HepG2 (cell line): ENCODE measurements around the gene ABCC1.

Experiments used
- ATF6 ChIP-seq: sonication (generic); formaldehyde crosslinking; conservative IDR thresholded peaks from 2 replicates; pipeline ENCODE4 v1.4.0; 2020; ENCODE audit warnings: missing genetic modification reagents
- CBFB ChIP-seq: sonication (generic); formaldehyde crosslinking; IDR thresholded peaks from 2 replicates; pipeline ENCODE4 v1.4.0; 2020; ENCODE audit warnings: missing genetic modification reagents
- CEBPZ ChIP-seq: IDR thresholded peaks from 2 replicates; pipeline ENCODE4 v1.6.1; 2012; ENCODE audit warnings: low read length, improper control_type of control experiment
- CTCF ChIP-seq: sonication (generic); formaldehyde crosslinking; IDR thresholded peaks from 2 replicates; pipeline ENCODE4 v1.5.0; 2020; ENCODE audit warnings: mild to moderate bottlenecking, missing genetic modification reagents, moderate library complexity
- GABPA ChIP-seq, 2 experiments: IDR thresholded peaks; 2 replicates each; pipeline ENCODE4 v1.6.1; 2011 to 2016; ENCODE audit warnings: low read depth in 2 of 2, low read length in 1 of 2, missing biosample characterization in 1 of 2, missing genetic modification characterization in 1 of 2
- PHF21A ChIP-seq: sonication (generic); formaldehyde crosslinking; IDR thresholded peaks from 2 replicates; pipeline ENCODE4 v1.5.0; 2020; ENCODE audit warnings: mild to moderate bottlenecking, missing genetic modification reagents
- PRPF4 ChIP-seq: fragments of 200-400 bp; formaldehyde crosslinking; IDR thresholded peaks from 2 replicates; pipeline ENCODE4 v1.6.1; 2016; ENCODE audit warnings: low read length, low read depth; ENCODE audit not compliant: poor library complexity, severe bottlenecking
- RAD21 ChIP-seq: fragments of 450-650 bp; formaldehyde crosslinking; IDR thresholded peaks from 2 replicates; pipeline ENCODE4 v1.5.0; 2020; ENCODE audit warnings: mild to moderate bottlenecking
- SMC3 ChIP-seq: IDR thresholded peaks from 2 replicates; pipeline ENCODE4 v1.6.1; 2011; ENCODE audit warnings: low read length, improper control_type of control experiment
- ZNF672 ChIP-seq: sonication (generic); formaldehyde crosslinking; IDR thresholded peaks from 2 replicates; pipeline ENCODE4 v1.8.1; 2022; ENCODE audit warnings: missing genetic modification reagents
- ZNF749 ChIP-seq: sonication (generic); formaldehyde crosslinking; IDR thresholded peaks from 2 replicates; pipeline ENCODE4 v1.8.0; 2022; ENCODE audit warnings: mild to moderate bottlenecking, missing genetic modification reagents, moderate library complexity, borderline replicate concordance
- TF ChIP-seq, protein P1 (sequence below): sonication (generic); formaldehyde crosslinking; IDR thresholded peaks from 2 replicates; pipeline ENCODE4 v1.5.0; 2020; ENCODE audit warnings: missing genetic modification reagents
- TF ChIP-seq, protein P2 (sequence below): sonication (generic); formaldehyde crosslinking; conservative IDR thresholded peaks from 2 replicates; pipeline ENCODE4 v1.4.0; 2020; ENCODE audit warnings: missing genetic modification reagents

DNA sequence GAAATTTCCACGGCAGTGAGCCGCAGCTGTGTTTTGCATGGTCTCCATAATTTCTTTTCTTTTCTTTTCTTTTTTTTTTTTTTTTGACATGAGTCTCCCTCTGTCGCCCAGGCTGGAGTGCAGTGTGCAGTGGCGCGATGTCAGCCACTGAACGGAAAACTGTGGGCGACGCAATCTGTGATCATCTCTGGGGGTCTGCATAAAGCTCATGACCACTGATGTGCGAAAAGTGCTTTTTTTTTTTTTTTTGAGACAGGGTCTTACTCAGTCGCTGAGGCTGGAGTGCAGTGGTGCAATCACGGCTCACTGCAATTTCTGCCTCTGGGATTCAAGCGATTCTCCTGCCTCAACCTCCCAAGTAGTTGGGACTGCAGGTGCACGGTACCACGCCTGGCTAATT lies 156.2 kb downstream of the ABCC1 start:
- TF ChIP-seq ATF6 (CRISPR knock-in tag) = no peak
- TF ChIP-seq RAD21 (CRISPR knock-in tag) = no peak
- TF ChIP-seq PRPF4 = no peak
- TF ChIP-seq SMC3 = no peak
- TF ChIP-seq PHF21A (CRISPR knock-in tag) = no peak
- TF ChIP-seq, protein P1, sequence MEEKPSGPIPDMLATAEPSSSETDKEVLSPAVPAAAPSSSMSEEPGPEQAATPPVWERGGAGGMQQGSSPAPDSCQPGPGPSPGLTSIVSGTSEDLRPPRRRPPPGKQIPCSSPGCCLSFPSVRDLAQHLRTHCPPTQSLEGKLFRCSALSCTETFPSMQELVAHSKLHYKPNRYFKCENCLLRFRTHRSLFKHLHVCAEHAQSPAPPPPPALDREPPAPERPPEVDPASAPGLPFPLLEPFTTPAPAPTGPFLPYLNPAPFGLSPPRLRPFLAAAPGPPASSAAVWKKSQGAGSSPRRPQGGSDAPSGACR (CRISPR knock-in tag) = no peak
- TF ChIP-seq ZNF672 (CRISPR knock-in tag) = no peak
- TF ChIP-seq GABPA (IDR thresholded peaks at IDR 0.05; ENCODE audit: low read depth, low read length) = no peak
- TF ChIP-seq GABPA (CRISPR knock-in tag; IDR thresholded peaks at IDR 0.05; ENCODE audit: low read depth) = no peak
- no peak for TF ChIP-seq CBFB (CRISPR knock-in tag)
- TF ChIP-seq, protein P2, sequence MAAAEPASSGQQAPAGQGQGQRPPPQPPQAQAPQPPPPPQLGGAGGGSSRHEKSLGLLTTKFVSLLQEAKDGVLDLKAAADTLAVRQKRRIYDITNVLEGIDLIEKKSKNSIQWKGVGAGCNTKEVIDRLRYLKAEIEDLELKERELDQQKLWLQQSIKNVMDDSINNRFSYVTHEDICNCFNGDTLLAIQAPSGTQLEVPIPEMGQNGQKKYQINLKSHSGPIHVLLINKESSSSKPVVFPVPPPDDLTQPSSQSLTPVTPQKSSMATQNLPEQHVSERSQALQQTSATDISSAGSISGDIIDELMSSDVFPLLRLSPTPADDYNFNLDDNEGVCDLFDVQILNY (CRISPR knock-in tag) = no peak
- no peak for TF ChIP-seq CEBPZ
- no peak for TF ChIP-seq ZNF749 (CRISPR knock-in tag)
- TF ChIP-seq CTCF = no peak
